DMS114 treated with DMSO at 0.1 percent for 48 hours (cell line): ENCODE data around the gene PRKAB2.
"Not testable (repeated sequence)": the region's sequence is repeated elsewhere in the genome, so short reads cannot be mapped to it uniquely, and the experiment has no call there.

ENCODE experiments used
- DNase-seq: peaks from one replicate; lab custom pipeline; 2025; ENCODE audit not compliant: unreplicated experiment; lab: John Stamatoyannopoulos, UW

The PRKAB2 gene

GRCh38 chr1:147172168-147173016 lies at the start of gene PRKAB2:
PRKAB2 (minus strand) TSS chr1:147172470; CDS start chr1:147172144, 326 bp downstream.
- peak; percentile 97 for DNase-seq

- no peak for DNase-seq
Measured at GRCh38 chr1:147218606-147219005, 46.3 kb upstream of the PRKAB2 start.

- DNase-seq: no peak
Measured at GRCh38 chr1:147217141-147217540, 44.9 kb upstream of the PRKAB2 start.

GRCh38 chr1:147216124-147216523 lies 43.9 kb upstream of the PRKAB2 start:
- no peak for DNase-seq

GRCh38 chr1:147215540-147215916 lies 43.3 kb upstream of the PRKAB2 start:
- DNase-seq: no peak

- DNase-seq: no peak
Measured at GRCh38 chr1:147214842-147215539, 42.7 kb upstream of the PRKAB2 start.

GRCh38 chr1:147214325-147214724 lies 42.1 kb upstream of the PRKAB2 start:
- DNase-seq: no peak

- DNase-seq: no peak
Measured at GRCh38 chr1:147213271-147213670, 41.0 kb upstream of the PRKAB2 start.

- no peak for DNase-seq
Measured at GRCh38 chr1:147211577-147211976, 39.3 kb upstream of the PRKAB2 start.

- no peak for DNase-seq
Measured at GRCh38 chr1:147210987-147211386, 38.7 kb upstream of the PRKAB2 start.

GRCh38 chr1:147209825-147210821 lies 37.9 kb upstream of the PRKAB2 start:
- no peak for DNase-seq

- no peak for DNase-seq
Measured at GRCh38 chr1:147208619-147209018, 36.3 kb upstream of the PRKAB2 start.

- no peak for DNase-seq
Measured at GRCh38 chr1:147207192-147207591, 34.9 kb upstream of the PRKAB2 start.

- DNase-seq: no peak
Measured at GRCh38 chr1:147204080-147204479, 31.8 kb upstream of the PRKAB2 start.

- DNase-seq: no peak
Measured at GRCh38 chr1:147202576-147202975, 30.3 kb upstream of the PRKAB2 start.

- no peak for DNase-seq
Measured at GRCh38 chr1:147201786-147202185, 29.5 kb upstream of the PRKAB2 start.

- no peak for DNase-seq
Measured at GRCh38 chr1:147201276-147201675, 29.0 kb upstream of the PRKAB2 start.

- DNase-seq: not testable (repeated sequence)
Measured at GRCh38 chr1:147197324-147197723, 25.1 kb upstream of the PRKAB2 start.

- DNase-seq: no peak
Measured at GRCh38 chr1:147189514-147189913, 17.2 kb upstream of the PRKAB2 start.

- DNase-seq: no peak
Measured at GRCh38 chr1:147185432-147185831, 13.2 kb upstream of the PRKAB2 start.
